Keratinocyte (primary cell): Measurements from ENCODE around the gene LILRA1.

ENCODE experiments used
- EZH2 ChIP-seq: IDR thresholded peaks from one replicate; pipeline ENCODE4 v1.6.1; 2012; ENCODE audit warnings: inconsistent platforms, mild to moderate bottlenecking, low read length, moderate library complexity
- TF ChIP-seq, protein P1 (sequence below), 3 experiments: IDR thresholded peaks in 1 of 3; conservative IDR thresholded peaks in 1 of 3; optimal IDR thresholded peaks in 1 of 3; 2 replicates in 2 of 3; 3 replicates in 1 of 3; pipeline versions ENCODE3 to v1.5.1; 2011; ENCODE audit warnings: low read length in 3 of 3, mild to moderate bottlenecking in 3 of 3, moderate library complexity in 2 of 3, control low read depth in 1 of 3, inconsistent platforms in 1 of 3; ENCODE audit not compliant: insufficient read depth in 2 of 3; ENCODE audit errors: extremely low read depth in 1 of 3

DNA sequence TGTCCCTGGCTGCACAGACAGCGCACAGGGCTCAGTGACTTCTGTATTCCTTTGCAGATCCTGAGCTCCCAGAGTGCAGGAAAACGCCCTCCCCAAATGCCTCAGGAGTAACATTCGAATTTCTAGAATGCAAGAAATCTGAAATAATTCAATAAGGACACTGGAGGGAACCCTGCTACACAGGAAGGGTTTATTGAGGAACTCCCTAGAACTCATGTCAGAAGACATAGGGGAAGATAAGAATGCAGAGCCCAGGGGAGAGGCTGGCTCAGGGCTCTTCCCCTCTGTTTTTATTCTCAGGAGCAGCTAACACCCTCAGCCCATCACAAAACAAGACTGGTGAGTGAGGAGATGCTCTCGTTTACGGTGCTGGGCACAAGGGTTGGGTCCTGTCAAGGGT, 6.8 kb downstream of the LILRA1 start:
- TF ChIP-seq, protein P1, sequence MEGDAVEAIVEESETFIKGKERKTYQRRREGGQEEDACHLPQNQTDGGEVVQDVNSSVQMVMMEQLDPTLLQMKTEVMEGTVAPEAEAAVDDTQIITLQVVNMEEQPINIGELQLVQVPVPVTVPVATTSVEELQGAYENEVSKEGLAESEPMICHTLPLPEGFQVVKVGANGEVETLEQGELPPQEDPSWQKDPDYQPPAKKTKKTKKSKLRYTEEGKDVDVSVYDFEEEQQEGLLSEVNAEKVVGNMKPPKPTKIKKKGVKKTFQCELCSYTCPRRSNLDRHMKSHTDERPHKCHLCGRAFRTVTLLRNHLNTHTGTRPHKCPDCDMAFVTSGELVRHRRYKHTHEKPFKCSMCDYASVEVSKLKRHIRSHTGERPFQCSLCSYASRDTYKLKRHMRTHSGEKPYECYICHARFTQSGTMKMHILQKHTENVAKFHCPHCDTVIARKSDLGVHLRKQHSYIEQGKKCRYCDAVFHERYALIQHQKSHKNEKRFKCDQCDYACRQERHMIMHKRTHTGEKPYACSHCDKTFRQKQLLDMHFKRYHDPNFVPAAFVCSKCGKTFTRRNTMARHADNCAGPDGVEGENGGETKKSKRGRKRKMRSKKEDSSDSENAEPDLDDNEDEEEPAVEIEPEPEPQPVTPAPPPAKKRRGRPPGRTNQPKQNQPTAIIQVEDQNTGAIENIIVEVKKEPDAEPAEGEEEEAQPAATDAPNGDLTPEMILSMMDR (optimal IDR thresholded peaks at IDR 0.05 in 1 of 3, IDR thresholded peaks at IDR 0.05 in 1 of 3, conservative IDR thresholded peaks at IDR 0.05 in 1 of 3; ENCODE audit: extremely low read depth in 1 of 3, insufficient read depth in 2 of 3, low read length in 3 of 3), result no peak
- TF ChIP-seq EZH2, result no peak
